ENCODE data around the gene NDUFA7.

GRCh38 chr19:8262431-8262830 lies 58.7 kb downstream of the NDUFA7 start:
- TF ChIP-seq, protein P1, sequence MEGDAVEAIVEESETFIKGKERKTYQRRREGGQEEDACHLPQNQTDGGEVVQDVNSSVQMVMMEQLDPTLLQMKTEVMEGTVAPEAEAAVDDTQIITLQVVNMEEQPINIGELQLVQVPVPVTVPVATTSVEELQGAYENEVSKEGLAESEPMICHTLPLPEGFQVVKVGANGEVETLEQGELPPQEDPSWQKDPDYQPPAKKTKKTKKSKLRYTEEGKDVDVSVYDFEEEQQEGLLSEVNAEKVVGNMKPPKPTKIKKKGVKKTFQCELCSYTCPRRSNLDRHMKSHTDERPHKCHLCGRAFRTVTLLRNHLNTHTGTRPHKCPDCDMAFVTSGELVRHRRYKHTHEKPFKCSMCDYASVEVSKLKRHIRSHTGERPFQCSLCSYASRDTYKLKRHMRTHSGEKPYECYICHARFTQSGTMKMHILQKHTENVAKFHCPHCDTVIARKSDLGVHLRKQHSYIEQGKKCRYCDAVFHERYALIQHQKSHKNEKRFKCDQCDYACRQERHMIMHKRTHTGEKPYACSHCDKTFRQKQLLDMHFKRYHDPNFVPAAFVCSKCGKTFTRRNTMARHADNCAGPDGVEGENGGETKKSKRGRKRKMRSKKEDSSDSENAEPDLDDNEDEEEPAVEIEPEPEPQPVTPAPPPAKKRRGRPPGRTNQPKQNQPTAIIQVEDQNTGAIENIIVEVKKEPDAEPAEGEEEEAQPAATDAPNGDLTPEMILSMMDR (IDR thresholded peaks at IDR 0.05), result no peak
- no peak for TF ChIP-seq USF1 (IDR thresholded peaks at IDR 0.05; ENCODE audit: borderline replicate concordance, low read depth)
